ENCODE results near the gene MGLL.

DNA sequence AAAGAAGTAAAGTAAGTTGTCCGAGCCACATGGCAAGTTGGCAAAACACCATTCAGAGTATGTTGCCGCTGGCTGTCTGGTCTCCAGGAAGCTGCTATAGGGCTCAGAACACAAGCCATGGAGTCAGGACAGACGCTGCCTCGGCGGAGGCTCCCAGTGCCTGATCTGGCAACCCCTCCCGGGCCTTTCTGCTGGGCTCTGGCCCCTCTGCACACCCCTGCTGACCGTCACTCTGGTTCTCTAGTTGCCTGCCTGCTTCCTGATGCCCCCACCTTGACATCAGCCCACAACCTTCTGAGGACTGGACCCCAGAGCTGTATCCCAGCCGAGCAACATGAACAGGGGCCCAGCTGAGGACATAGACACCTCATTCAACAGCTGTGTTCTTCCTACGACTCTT is 39.1 kb downstream of the MGLL start:
- TF ChIP-seq, protein P1, sequence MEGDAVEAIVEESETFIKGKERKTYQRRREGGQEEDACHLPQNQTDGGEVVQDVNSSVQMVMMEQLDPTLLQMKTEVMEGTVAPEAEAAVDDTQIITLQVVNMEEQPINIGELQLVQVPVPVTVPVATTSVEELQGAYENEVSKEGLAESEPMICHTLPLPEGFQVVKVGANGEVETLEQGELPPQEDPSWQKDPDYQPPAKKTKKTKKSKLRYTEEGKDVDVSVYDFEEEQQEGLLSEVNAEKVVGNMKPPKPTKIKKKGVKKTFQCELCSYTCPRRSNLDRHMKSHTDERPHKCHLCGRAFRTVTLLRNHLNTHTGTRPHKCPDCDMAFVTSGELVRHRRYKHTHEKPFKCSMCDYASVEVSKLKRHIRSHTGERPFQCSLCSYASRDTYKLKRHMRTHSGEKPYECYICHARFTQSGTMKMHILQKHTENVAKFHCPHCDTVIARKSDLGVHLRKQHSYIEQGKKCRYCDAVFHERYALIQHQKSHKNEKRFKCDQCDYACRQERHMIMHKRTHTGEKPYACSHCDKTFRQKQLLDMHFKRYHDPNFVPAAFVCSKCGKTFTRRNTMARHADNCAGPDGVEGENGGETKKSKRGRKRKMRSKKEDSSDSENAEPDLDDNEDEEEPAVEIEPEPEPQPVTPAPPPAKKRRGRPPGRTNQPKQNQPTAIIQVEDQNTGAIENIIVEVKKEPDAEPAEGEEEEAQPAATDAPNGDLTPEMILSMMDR (IDR thresholded peaks at IDR 0.05), result no peak
- no peak for TF ChIP-seq POLR2A (IDR thresholded peaks at IDR 0.05)

All from suprapubic skin (tissue), 3 donors.